GM10248 (cell line): ENCODE results near the gene UFSP2.

Experiments
- CTCF ChIA-PET: fragments of 300-600 bp; sonication (Branson Sonifier 250); formaldehyde crosslinking; extraction: SDS; loops from one replicate; lab custom pipeline; 2021; ENCODE audit warnings: antibody characterized with exemption; lab: Yijun Ruan, JAX
- POLR2A ChIA-PET: fragments of 350-650 bp; sonication (Branson Sonifier 250); formaldehyde crosslinking; extraction: SDS; loops from one replicate; lab custom pipeline; 2020; ENCODE audit warnings: antibody characterized with exemption; lab: Yijun Ruan, JAX
- DNase-seq: peaks from one replicate; pipeline ENCODE4 v3.0.0; 2012; ENCODE audit errors: extremely low spot score
- CTCF ChIP-seq: IDR thresholded peaks from 2 replicates; pipeline ENCODE4 v1.5.1; 2012; ENCODE audit warnings: mild to moderate bottlenecking, low read depth; ENCODE audit errors: extremely low read depth, missing control alignments, control extremely low read depth

UFSP2 gene

GRCh38 chr4:185358514-185358913 is 67.2 kb downstream of the UFSP2 start:
- POLR2A ChIA-PET: no interaction called here
- TF ChIP-seq CTCF: no peak
- CTCF ChIA-PET: no interaction called here
- no peak for DNase-seq

GRCh38 chr4:185357733-185358440 is 67.9 kb downstream of the UFSP2 start:
- no peak for DNase-seq
- CTCF ChIA-PET: no interaction called here
- no peak for TF ChIP-seq CTCF
- POLR2A ChIA-PET: no interaction called here

- DNase-seq: no peak
- ChIA-PET CTCF (no interaction called here), POLR2A (no interaction called here)
- TF ChIP-seq CTCF: no peak
These were observed 68.6 kb downstream of the UFSP2 start for GRCh38 chr4:185357211-185357610.

- DNase-seq: no peak
- ChIA-PET CTCF (interaction anchor here (1.0 to 1.3 kb wide), 4 partner anchors 11 to 28 kb away, joined by 3 to 5 read pairs (median 3); no protein-coding TSS in a partner anchor), POLR2A (interaction anchor here (0.6 kb wide), 1 partner anchor 23 kb away, joined by 7 read pairs; no protein-coding TSS in a partner anchor)
- TF ChIP-seq CTCF: no peak
These were observed 73.0 kb downstream of the UFSP2 start for GRCh38 chr4:185352741-185353140.

- ChIA-PET POLR2A (no interaction called here), CTCF (interaction anchor here (1.0 to 1.3 kb wide), 4 partner anchors 10 to 27 kb away, joined by 3 to 5 read pairs (median 3); no protein-coding TSS in a partner anchor)
- no peak for TF ChIP-seq CTCF
- no peak for DNase-seq
These were observed 73.6 kb downstream of the UFSP2 start for GRCh38 chr4:185352202-185352601.

- TF ChIP-seq CTCF: no peak
- CTCF ChIA-PET: no interaction called here
- POLR2A ChIA-PET: no interaction called here
- no peak for DNase-seq
These were observed 74.1 kb downstream of the UFSP2 start for GRCh38 chr4:185351691-185352090.
